SK-N-SH (cell line): ENCODE data around the gene COG3. TPM values are rescaled to one million over a fixed set of nuclear protein-coding genes. Genes with fewer than 3 reads are reported as not detected.
A peak's percentile ranks its signal among the peaks of the same experiment; 100 is the strongest.

Experiments
- CTCF ChIA-PET: fragments of 300-600, 350-600 bp; formaldehyde crosslinking; extraction: SDS; loops from one replicate; lab custom pipeline; 2021; lab: Yijun Ruan, JAX
- POLR2A ChIA-PET: fragments of 350-600 bp; sonication (Branson Sonifier 250); formaldehyde crosslinking; extraction: SDS; loops from one replicate; lab custom pipeline; 2020; ENCODE audit warnings: antibody characterized with exemption, inconsistent platforms; lab: Yijun Ruan, JAX
- DNase-seq: peaks from one replicate; pipeline ENCODE4 v3.0.0; 2012
- H2AFZ ChIP-seq: fragments of 200-600 bp; sonication (generic); 2 replicates; pipeline ENCODE4 v1.8.1; 2016; ENCODE audit warnings: antibody characterized with exemption, mild to moderate bottlenecking, low read depth
- H3F3A ChIP-seq: fragments of 200-600 bp; sonication (generic); replicated peaks from 2 replicates; pipeline ENCODE3; 2016; ENCODE audit warnings: antibody characterized with exemption, mild to moderate bottlenecking; ENCODE audit not compliant: insufficient read depth
- H3K27ac ChIP-seq, 2 experiments: fragments of 200-500 bp in 1 of 2; fragments of 200-600 bp in 1 of 2; sonication (Bioruptor generic) in 1 of 2; sonication (generic), shearing (Covaris generic) in 1 of 2; 2 replicates each; pipeline versions ENCODE4 v1.5.1 to v1.6.1; 2014 to 2016; ENCODE audit warnings: low read depth in 2 of 2, inconsistent platforms in 1 of 2, low read length in 1 of 2, mild to moderate bottlenecking in 1 of 2, mixed read lengths in 1 of 2
- H3K27me3 ChIP-seq: fragments of 200-600 bp; sonication (generic), shearing (Covaris generic); 2 replicates; pipeline ENCODE4 v1.6.1; 2016; ENCODE audit warnings: mixed run types; ENCODE audit not compliant: insufficient read depth
- H3K36me3 ChIP-seq, 2 experiments: fragments of 200-500 bp in 1 of 2; fragments of 200-600 bp in 1 of 2; sonication (Bioruptor generic) in 1 of 2; sonication (generic) in 1 of 2; replicated peaks in 1 of 2; 2 replicates each; pipeline versions ENCODE3 to v1.5.1; 2014 to 2016; ENCODE audit warnings: low read length in 1 of 2, mild to moderate bottlenecking in 1 of 2; ENCODE audit not compliant: insufficient read depth in 2 of 2, control insufficient read depth in 1 of 2
- H3K4me1 ChIP-seq, 2 experiments: fragments of 200-500 bp in 1 of 2; fragments of 200-600 bp in 1 of 2; sonication (Bioruptor generic) in 1 of 2; sonication (generic), shearing (Covaris generic) in 1 of 2; 2 replicates each; pipeline versions ENCODE4 v1.5.1 to v1.6.1; 2014 to 2016; ENCODE audit warnings: low read depth in 1 of 2, low read length in 1 of 2, mixed run types in 1 of 2; ENCODE audit not compliant: insufficient read depth in 2 of 2, control insufficient read depth in 1 of 2
- H3K4me2 ChIP-seq: fragments of 200-600 bp; sonication (generic), shearing (Covaris generic); 2 replicates; pipeline ENCODE4 v1.6.1; 2017; ENCODE audit warnings: mixed run types
- H3K4me3 ChIP-seq, 2 experiments: fragments of 200-500 bp in 1 of 2; fragments of 200-600 bp in 1 of 2; sonication (Bioruptor generic) in 1 of 2; sonication (generic), shearing (Covaris generic) in 1 of 2; 2 replicates each; pipeline versions ENCODE4 v1.5.1 to v1.8.1; 2014 to 2016; ENCODE audit warnings: low read depth in 2 of 2, inconsistent platforms in 1 of 2, low read length in 1 of 2, mild to moderate bottlenecking in 1 of 2, mixed read lengths in 1 of 2, moderate library complexity in 1 of 2
- H3K79me2 ChIP-seq: fragments of 200-600 bp; sonication (generic); 2 replicates; pipeline ENCODE4 v1.8.1; 2017; ENCODE audit warnings: mild to moderate bottlenecking; ENCODE audit not compliant: insufficient read depth
- H3K9ac ChIP-seq: fragments of 200-600 bp; sonication (generic); 2 replicates; pipeline ENCODE4 v1.6.1; 2017; ENCODE audit warnings: mixed run types
- H3K9me2 ChIP-seq: fragments of 200-600 bp; sonication (generic); 2 replicates; pipeline ENCODE4 v1.6.1; 2017; ENCODE audit warnings: mixed run types
- H3K9me3 ChIP-seq: fragments of 200-600 bp; sonication (generic); 2 replicates; pipeline ENCODE4 v1.6.1; 2017; ENCODE audit warnings: mixed run types, mild to moderate bottlenecking, moderate library complexity
- H4K20me1 ChIP-seq: fragments of 200-600 bp; sonication (generic); 2 replicates; pipeline ENCODE4 v1.6.1; 2017; ENCODE audit warnings: mild to moderate bottlenecking, mixed run types; ENCODE audit not compliant: insufficient read depth
- CHD2 ChIP-seq: fragments of 150-350 bp; IDR thresholded peaks from 2 replicates; pipeline ENCODE4 v1.6.1; 2018; ENCODE audit warnings: low read length; ENCODE audit not compliant: partially characterized antibody
- CTCF ChIP-seq: fragments of 200-600 bp; sonication (generic); IDR thresholded peaks from 2 replicates; pipeline ENCODE4 v1.6.1; 2017; ENCODE audit warnings: antibody characterized with exemption, mild to moderate bottlenecking, moderate library complexity
- ELF1 ChIP-seq: IDR thresholded peaks from 2 replicates; pipeline ENCODE4 v1.4.0; 2012
- EZH2phosphoT487 ChIP-seq: fragments of 200-600 bp; sonication (generic); IDR thresholded peaks from 2 replicates; pipeline ENCODE4 v1.6.1; 2017; ENCODE audit warnings: low read depth, mixed run types, mild to moderate bottlenecking, antibody characterized with exemption, moderate library complexity, borderline replicate concordance
- FOSL2 ChIP-seq: IDR thresholded peaks from 2 replicates; pipeline ENCODE4 v1.4.0; 2012; ENCODE audit warnings: low read depth, mild to moderate bottlenecking, moderate library complexity, borderline replicate concordance
- FOXJ3 ChIP-seq: sonication (generic); formaldehyde crosslinking; IDR thresholded peaks from 2 replicates; pipeline ENCODE4 v1.5.1; 2020; ENCODE audit warnings: mild to moderate bottlenecking, missing genetic modification reagents
- FOXM1 ChIP-seq: IDR thresholded peaks from 2 replicates; pipeline ENCODE4 v1.4.0; 2012; ENCODE audit warnings: low read depth, mild to moderate bottlenecking
- GABPA ChIP-seq: IDR thresholded peaks from 2 replicates; pipeline ENCODE4 v1.4.0; 2012; ENCODE audit warnings: low read depth, mild to moderate bottlenecking
- GATA2 ChIP-seq: sonication (generic); formaldehyde crosslinking; IDR thresholded peaks from 2 replicates; pipeline ENCODE4 v1.5.0; 2020; ENCODE audit warnings: mild to moderate bottlenecking, missing genetic modification reagents
- MXI1 ChIP-seq: IDR thresholded peaks from 2 replicates; pipeline ENCODE4 v1.6.1; 2012; ENCODE audit warnings: mild to moderate bottlenecking, low read depth, low read length, improper control_type of control experiment
- NFIC ChIP-seq: IDR thresholded peaks from 2 replicates; pipeline ENCODE4 v1.4.0; 2012; ENCODE audit warnings: borderline replicate concordance
- RCOR1 ChIP-seq: fragments of 150-350 bp; IDR thresholded peaks from 2 replicates; pipeline ENCODE4 v1.6.1; 2017; ENCODE audit warnings: antibody characterized with exemption, low read length
- SIN3A ChIP-seq: IDR thresholded peaks from 2 replicates; pipeline ENCODE4 v1.6.1; 2012; ENCODE audit warnings: low read depth, mild to moderate bottlenecking, low read length, moderate library complexity, borderline replicate concordance
- TAF1 ChIP-seq: IDR thresholded peaks from 2 replicates; pipeline ENCODE4 v1.6.1; 2012; ENCODE audit warnings: low read depth, mild to moderate bottlenecking, low read length, moderate library complexity, borderline replicate concordance
- USF1 ChIP-seq: IDR thresholded peaks from 2 replicates; pipeline ENCODE4 v1.4.0; 2012; ENCODE audit warnings: low read depth, borderline replicate concordance
- YY1 ChIP-seq: IDR thresholded peaks from 2 replicates; pipeline ENCODE4 v1.4.0; 2012; ENCODE audit warnings: low read depth, mild to moderate bottlenecking
- WGBS: methylation state at CpG from one replicate; pipeline ENCODE4 v1.1.6; 2017; ENCODE audit warnings: low lambda C conversion rate; 5-methylcytosine and 5-hydroxymethylcytosine counted together
- polyA plus RNA-seq, 3 experiments: library from polyadenylated mRNA; depleted of rRNA; stranded (reverse); fragments of >200 nt; gene quantifications; 2 replicates each; pipeline ENCODE4 v1.2.3, GENCODE V29; 2012
- TF ChIP-seq, protein P1 (sequence below): fragments of 150-350 bp; IDR thresholded peaks from 2 replicates; pipeline ENCODE4 v1.6.1; 2016; ENCODE audit warnings: mild to moderate bottlenecking, low read depth, low read length
- TF ChIP-seq, protein P2 (sequence below): fragments of 150-350 bp; IDR thresholded peaks from 2 replicates; pipeline ENCODE4 v1.6.1; 2017; ENCODE audit warnings: antibody characterized with exemption, low read length, low read depth, borderline replicate concordance
- TF ChIP-seq, protein P3 (sequence below): IDR thresholded peaks from 2 replicates; pipeline ENCODE4; 2012

Gene COG3
- polyA plus RNA-seq, 1 of the 3 experiments (the other 2 are of a cell fraction), result 25.6 TPM

- CTCF ChIA-PET, result interaction anchor here (4.3 kb wide), 1 partner anchor 23 kb away, joined by 19 read pairs; no protein-coding TSS in a partner anchor
- H2AFZ ChIP-seq, result no peak overlapping the region
- WGBS, result 92% methylated on average over 10 of the region's 10 CpGs
- POLR2A ChIA-PET, result no interaction called here
- peak overlapping the region; percentile 92 for H3K4me2 ChIP-seq
- no peaks in the 10 kb centered on the region for H3K36me3 ChIP-seq
- no peaks in the 10 kb centered on the region for H3K9me3 ChIP-seq
- peaks cover 17% of the 10 kb centered on the region for H3F3A ChIP-seq
- TF ChIP-seq CTCF (no peak), EZH2phosphoT487 (no peak), YY1 (no peak), USF1 (no peak), FOXM1 (no peak), MXI1 (no peak), ELF1 (no peak), NFIC (no peak), CHD2 (no peak), GABPA (no peak), RCOR1 (no peak), FOXJ3 (CRISPR knock-in tag) (no peak), TAF1 (no peak), FOSL2 (no peak), GATA2 (CRISPR knock-in tag) (no peak), SIN3A (no peak)
- TF ChIP-seq, protein P1, sequence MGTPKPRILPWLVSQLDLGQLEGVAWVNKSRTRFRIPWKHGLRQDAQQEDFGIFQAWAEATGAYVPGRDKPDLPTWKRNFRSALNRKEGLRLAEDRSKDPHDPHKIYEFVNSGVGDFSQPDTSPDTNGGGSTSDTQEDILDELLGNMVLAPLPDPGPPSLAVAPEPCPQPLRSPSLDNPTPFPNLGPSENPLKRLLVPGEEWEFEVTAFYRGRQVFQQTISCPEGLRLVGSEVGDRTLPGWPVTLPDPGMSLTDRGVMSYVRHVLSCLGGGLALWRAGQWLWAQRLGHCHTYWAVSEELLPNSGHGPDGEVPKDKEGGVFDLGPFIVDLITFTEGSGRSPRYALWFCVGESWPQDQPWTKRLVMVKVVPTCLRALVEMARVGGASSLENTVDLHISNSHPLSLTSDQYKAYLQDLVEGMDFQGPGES, result no peak
- TF ChIP-seq, protein P2, sequence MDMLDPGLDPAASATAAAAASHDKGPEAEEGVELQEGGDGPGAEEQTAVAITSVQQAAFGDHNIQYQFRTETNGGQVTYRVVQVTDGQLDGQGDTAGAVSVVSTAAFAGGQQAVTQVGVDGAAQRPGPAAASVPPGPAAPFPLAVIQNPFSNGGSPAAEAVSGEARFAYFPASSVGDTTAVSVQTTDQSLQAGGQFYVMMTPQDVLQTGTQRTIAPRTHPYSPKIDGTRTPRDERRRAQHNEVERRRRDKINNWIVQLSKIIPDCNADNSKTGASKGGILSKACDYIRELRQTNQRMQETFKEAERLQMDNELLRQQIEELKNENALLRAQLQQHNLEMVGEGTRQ, result no peak
- TF ChIP-seq, protein P3, sequence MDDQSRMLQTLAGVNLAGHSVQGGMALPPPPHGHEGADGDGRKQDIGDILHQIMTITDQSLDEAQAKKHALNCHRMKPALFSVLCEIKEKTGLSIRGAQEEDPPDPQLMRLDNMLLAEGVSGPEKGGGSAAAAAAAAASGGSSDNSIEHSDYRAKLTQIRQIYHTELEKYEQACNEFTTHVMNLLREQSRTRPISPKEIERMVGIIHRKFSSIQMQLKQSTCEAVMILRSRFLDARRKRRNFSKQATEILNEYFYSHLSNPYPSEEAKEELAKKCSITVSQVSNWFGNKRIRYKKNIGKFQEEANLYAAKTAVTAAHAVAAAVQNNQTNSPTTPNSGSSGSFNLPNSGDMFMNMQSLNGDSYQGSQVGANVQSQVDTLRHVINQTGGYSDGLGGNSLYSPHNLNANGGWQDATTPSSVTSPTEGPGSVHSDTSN, result no peak
- H3K4me3 ChIP-seq, result peak overlapping the region; percentile 69 to 97; a peak in 3 of 4 replicates
- H3K9me2 ChIP-seq, result no peaks in the 10 kb centered on the region
- H3K79me2 ChIP-seq, result peaks cover 53% of the 10 kb centered on the region
- peak overlapping the region; percentile 83; the same call in 1 of the 2 replicates for H3K9ac ChIP-seq
- no peaks in the 10 kb centered on the region for H3K27me3 ChIP-seq
- H4K20me1 ChIP-seq, result peaks cover 4% of the 10 kb centered on the region; the same call in 1 of the 2 replicates
- H3K27ac ChIP-seq, result peak overlapping the region in 1 of 2 experiments; percentile 82; a peak in 1 of 4 replicates
- no peak for DNase-seq
- peaks cover 0 to 9% of the 10 kb centered on the region in 2 experiments; a peak in 1 of 4 replicates for H3K4me1 ChIP-seq
Measured at GRCh38 chr13:45416516-45417128, 48.1 kb upstream of the COG3 start.
